ENCODE measurements around the gene SH3YL1. TPM values are rescaled to one million over a fixed set of nuclear protein-coding genes. Genes with fewer than 3 reads are reported as not detected.

The SH3YL1 gene
- total RNA-seq, 2 donors from 2014 or later: 72.4 to 117 TPM

- no peak for TF ChIP-seq CTCF (IDR thresholded peaks at IDR 0.05)
- TF ChIP-seq POLR2AphosphoS5 (IDR thresholded peaks at IDR 0.05): no peak
- no peak for TF ChIP-seq POLR2A (IDR thresholded peaks at IDR 0.05)
- no peak for DNase-seq (ENCODE audit: low spot score)
- H3K4me3 ChIP-seq: no peak overlapping the region
- intact Hi-C loops (cut with DNase I): no loop called here
- no peaks in the 10 kb centered on the region for H3K36me3 ChIP-seq
- no peak overlapping the region for H3K27ac ChIP-seq
- H3K4me1 ChIP-seq (replicated peaks): no peaks in the 10 kb centered on the region
- no peaks in the 10 kb centered on the region for H3K9me3 ChIP-seq
- no peaks in the 10 kb centered on the region for H3K27me3 ChIP-seq (replicated peaks; ENCODE audit: insufficient read depth)
- WGBS: 89% methylated on average over 6 of the region's 6 CpGs
Observed at GRCh38 chr2:223971-224760, 39.7 kb downstream of the SH3YL1 start.

- Histone ChIP-seq H3K27me3 (replicated peaks; ENCODE audit: insufficient read depth) (no peaks in the 10 kb centered on the region), H3K4me3 (no peak overlapping the region), H3K27ac (no peak overlapping the region), H3K9me3 (no peaks in the 10 kb centered on the region), H3K36me3 (no peaks in the 10 kb centered on the region), H3K4me1 (replicated peaks) (no peaks in the 10 kb centered on the region)
- no peak for DNase-seq (ENCODE audit: low spot score)
- 86% methylated on average over 4 of the region's 4 CpGs for WGBS
- intact Hi-C loops (cut with DNase I): no loop called here
- TF ChIP-seq POLR2AphosphoS5 (IDR thresholded peaks at IDR 0.05) (no peak), CTCF (IDR thresholded peaks at IDR 0.05) (no peak)
Observed at GRCh38 chr2:223451-223850, 40.4 kb downstream of the SH3YL1 start.

GRCh38 chr2:216068-216467 lies 47.8 kb downstream of the SH3YL1 start:
- Histone ChIP-seq H3K4me3 (no peak overlapping the region), H3K36me3 (no peaks in the 10 kb centered on the region), H3K4me1 (replicated peaks) (no peaks in the 10 kb centered on the region), H3K27ac (no peak overlapping the region), H3K9me3 (no peaks in the 10 kb centered on the region), H3K27me3 (replicated peaks; ENCODE audit: insufficient read depth) (no peaks in the 10 kb centered on the region)
- no peak for DNase-seq (ENCODE audit: low spot score)
- WGBS: 79% methylated on average over 3 of the region's 3 CpGs
- intact Hi-C loops (cut with DNase I): no loop called here
- TF ChIP-seq POLR2AphosphoS5 (IDR thresholded peaks at IDR 0.05): no peak
- no peak for TF ChIP-seq POLR2A (IDR thresholded peaks at IDR 0.05)
- TF ChIP-seq CTCF (IDR thresholded peaks at IDR 0.05): no peak

GRCh38 chr2:213932-214693 lies 49.7 kb downstream of the SH3YL1 start:
- Histone ChIP-seq H3K9me3 (no peaks in the 10 kb centered on the region), H3K27me3 (replicated peaks; ENCODE audit: insufficient read depth) (no peaks in the 10 kb centered on the region), H3K4me1 (replicated peaks) (no peaks in the 10 kb centered on the region), H3K4me3 (no peak overlapping the region), H3K27ac (no peak overlapping the region), H3K36me3 (no peaks in the 10 kb centered on the region)
- DNase-seq (ENCODE audit: low spot score): no peak
- no peak for TF ChIP-seq POLR2A (IDR thresholded peaks at IDR 0.05)
- TF ChIP-seq POLR2AphosphoS5 (IDR thresholded peaks at IDR 0.05): no peak
- no peak for TF ChIP-seq CTCF (IDR thresholded peaks at IDR 0.05)
- 80% methylated on average over 40 of the region's 43 CpGs for WGBS
- intact Hi-C loops (cut with DNase I): no loop called here

Measured in prostate gland (tissue), 2 donors.